H1 (cell line): ENCODE data around the gene PTPRE. TPM values are rescaled to one million over a fixed set of nuclear protein-coding genes. Genes with fewer than 3 reads are reported as not detected.

ENCODE experiments used
- CTCF ChIA-PET: fragments of 300-600 bp; sonication (Branson Sonifier 250); formaldehyde crosslinking; loops from one replicate; lab custom pipeline; 2021; ENCODE audit not compliant: partially characterized antibody; lab: Charles Lee
- POLR2A ChIA-PET: fragments of 300-600 bp; sonication (Branson Sonifier 250); formaldehyde crosslinking; loops from one replicate; lab custom pipeline; 2021; ENCODE audit warnings: inconsistent platforms; ENCODE audit not compliant: partially characterized antibody; lab: Charles Lee
- DNase-seq, 2 experiments: peaks; one replicate each; pipeline versions ENCODE4 v3.0.0 to v3.0.0-alpha.2; 2010 to 2022; ENCODE audit warnings: low spot score in 2 of 2, low read depth in 1 of 2, mixed read lengths in 1 of 2
- FAIRE-seq: peaks from 2 replicates; lab custom pipeline; 2011; peaks lifted over from hg19 to GRCh38; lab: Jason Lieb, UNC
- H2AFZ ChIP-seq: 2 replicates; pipeline ENCODE4 v1.8.1; 2012; ENCODE audit warnings: low read length, inconsistent platforms
- H2AK5ac ChIP-seq: 2 replicates; pipeline ENCODE4 v1.6.1; 2013; ENCODE audit warnings: low read depth, low read length
- H2BK120ac ChIP-seq: replicated peaks from 2 replicates; pipeline ENCODE3; 2013; ENCODE audit warnings: low read depth, low read length, inconsistent platforms
- H2BK12ac ChIP-seq: 2 replicates; pipeline ENCODE4 v1.6.1; 2013; ENCODE audit warnings: low read depth, low read length
- H2BK15ac ChIP-seq: 2 replicates; pipeline ENCODE4 v1.6.1; 2013; ENCODE audit warnings: low read length
- H2BK20ac ChIP-seq: 2 replicates; pipeline ENCODE4 v1.6.1; 2013; ENCODE audit warnings: low read length
- H2BK5ac ChIP-seq: 2 replicates; pipeline ENCODE4 v1.6.1; 2013; ENCODE audit warnings: low read depth, low read length
- H3K14ac ChIP-seq: 2 replicates; pipeline ENCODE4 v1.6.1; 2013; ENCODE audit warnings: inconsistent platforms; ENCODE audit not compliant: insufficient read length
- H3K18ac ChIP-seq: 2 replicates; pipeline ENCODE4 v1.6.1; 2013; ENCODE audit warnings: low read length; ENCODE audit errors: extremely low read depth
- H3K23ac ChIP-seq: 2 replicates; pipeline ENCODE4 v1.6.1; 2013; ENCODE audit warnings: inconsistent platforms; ENCODE audit not compliant: insufficient read length
- H3K23me2 ChIP-seq: 2 replicates; pipeline ENCODE4 v1.6.1; 2013; ENCODE audit warnings: low read depth, low read length
- H3K27ac ChIP-seq: 2 replicates; pipeline ENCODE4 v1.6.1; 2011; ENCODE audit warnings: low read depth, low read length, inconsistent platforms
- H3K27me3 ChIP-seq, 4 experiments: replicated peaks in 1 of 4; 1 replicate in 1 of 4; 2 replicates in 3 of 4; pipeline versions ENCODE4 v1.6.1 to v1.8.1; 2011 to 2013; ENCODE audit warnings: low read length in 3 of 4, mild to moderate bottlenecking in 3 of 4, inconsistent platforms in 2 of 4, mixed read lengths in 2 of 4, moderate library complexity in 1 of 4; ENCODE audit not compliant: control insufficient read depth in 3 of 4, insufficient read depth in 3 of 4; ENCODE audit errors: extremely low read depth in 1 of 4
- H3K36me3 ChIP-seq, 4 experiments: 2 replicates each; pipeline versions ENCODE4 v1.6.1 to v1.8.1; 2011 to 2013; ENCODE audit warnings: mild to moderate bottlenecking in 4 of 4, low read length in 3 of 4, moderate library complexity in 2 of 4, control low read depth in 1 of 4, inconsistent platforms in 1 of 4; ENCODE audit not compliant: insufficient read depth in 4 of 4, control insufficient read depth in 2 of 4
- H3K4ac ChIP-seq: replicated peaks from 2 replicates; pipeline ENCODE3; 2013; ENCODE audit warnings: low read length, low read depth, mixed read lengths, inconsistent platforms; ENCODE audit not compliant: insufficient read length
- H3K4me1 ChIP-seq, 4 experiments: replicated peaks in 1 of 4; 1 replicate in 1 of 4; 2 replicates in 3 of 4; pipeline versions ENCODE4 v1.6.1 to v1.8.1; 2011 to 2013; ENCODE audit warnings: low read length in 3 of 4, inconsistent platforms in 2 of 4, mixed read lengths in 1 of 4; ENCODE audit not compliant: insufficient read depth in 4 of 4, control insufficient read depth in 3 of 4
- H3K4me2 ChIP-seq, 2 experiments: 2 replicates each; pipeline versions ENCODE4 v1.6.1 to v1.8.1; 2011 to 2013; ENCODE audit warnings: low read depth in 2 of 2, low read length in 2 of 2, control low read depth in 1 of 2, inconsistent platforms in 1 of 2, mild to moderate bottlenecking in 1 of 2; ENCODE audit not compliant: insufficient read depth in 1 of 2
- H3K4me3 ChIP-seq, 4 experiments: fragments of 200-600, 300-600 bp in 1 of 4; sonication (generic), shearing (Covaris generic), sonication (Bioruptor Twin) in 1 of 4; 2 replicates each; pipeline versions ENCODE4 v1.5.1 to v1.8.1; 2011 to 2016; ENCODE audit warnings: low read length in 4 of 4, low read depth in 3 of 4, control low read depth in 2 of 4, inconsistent platforms in 2 of 4, mild to moderate bottlenecking in 2 of 4, mixed read lengths in 1 of 4, moderate library complexity in 1 of 4; ENCODE audit not compliant: insufficient read depth in 2 of 4; ENCODE audit errors: extremely low read depth in 1 of 4
- H3K56ac ChIP-seq: replicated peaks from 2 replicates; pipeline ENCODE3; 2013; ENCODE audit warnings: low read depth, mild to moderate bottlenecking, mixed read lengths, low read length, inconsistent platforms; ENCODE audit not compliant: insufficient read length
- H3K79me1 ChIP-seq: 2 replicates; pipeline ENCODE4 v1.6.1; 2013; ENCODE audit warnings: low read depth, low read length, control low read depth
- H3K79me2 ChIP-seq, 2 experiments: 2 replicates each; pipeline versions ENCODE4 v1.6.1 to v1.8.1; 2012 to 2013; ENCODE audit warnings: low read length in 2 of 2, mild to moderate bottlenecking in 2 of 2, inconsistent platforms in 1 of 2; ENCODE audit not compliant: insufficient read depth in 2 of 2, control insufficient read depth in 1 of 2
- H3K9ac ChIP-seq, 4 experiments: replicated peaks in 1 of 4; 1 replicate in 1 of 4; 2 replicates in 3 of 4; pipeline versions ENCODE4 v1.6.1 to v1.8.1; 2011 to 2013; ENCODE audit warnings: low read depth in 3 of 4, low read length in 3 of 4, control low read depth in 2 of 4, mild to moderate bottlenecking in 2 of 4, moderate library complexity in 2 of 4, inconsistent platforms in 1 of 4; ENCODE audit errors: extremely low read depth in 1 of 4
- H3K9me3 ChIP-seq, 2 experiments: 2 replicates each; pipeline versions ENCODE4 v1.6.1 to v1.8.1; 2012 to 2013; ENCODE audit warnings: mild to moderate bottlenecking in 2 of 2, moderate library complexity in 2 of 2, control low read depth in 1 of 2, inconsistent platforms in 1 of 2, low read depth in 1 of 2, low read length in 1 of 2, mixed read lengths in 1 of 2; ENCODE audit not compliant: insufficient read depth in 2 of 2
- H4K20me1 ChIP-seq, 2 experiments: replicated peaks in 1 of 2; 2 replicates each; pipeline versions ENCODE3 to v1.8.1; 2011 to 2013; ENCODE audit warnings: inconsistent platforms in 2 of 2, low read length in 2 of 2, mild to moderate bottlenecking in 1 of 2; ENCODE audit not compliant: insufficient read depth in 2 of 2, control insufficient read depth in 1 of 2
- H4K5ac ChIP-seq: 2 replicates; pipeline ENCODE4 v1.6.1; 2013; ENCODE audit warnings: low read length, low read depth, mixed read lengths, inconsistent platforms; ENCODE audit not compliant: insufficient read length
- H4K8ac ChIP-seq: 2 replicates; pipeline ENCODE4 v1.8.0; 2013; ENCODE audit warnings: mild to moderate bottlenecking, moderate library complexity, low read length, inconsistent platforms; ENCODE audit not compliant: insufficient read depth; ENCODE audit errors: extremely low read depth
- H4K91ac ChIP-seq: replicated peaks from 2 replicates; pipeline ENCODE3; 2013; ENCODE audit warnings: low read length, mixed read lengths, inconsistent platforms; ENCODE audit not compliant: insufficient read length
- BACH1 ChIP-seq: IDR thresholded peaks from 2 replicates; pipeline ENCODE4 v1.6.1; 2012; ENCODE audit warnings: low read length, improper control_type of control experiment
- CHD1 ChIP-seq: IDR thresholded peaks from 2 replicates; pipeline ENCODE4 v1.6.1; 2012; ENCODE audit warnings: low read depth, low read length, improper control_type of control experiment
- E2F6 ChIP-seq: IDR thresholded peaks from 2 replicates; pipeline ENCODE4 v1.6.1; 2012; ENCODE audit warnings: inconsistent platforms
- FOSL1 ChIP-seq: IDR thresholded peaks from 2 replicates; pipeline ENCODE4 v1.6.1; 2011; ENCODE audit warnings: mild to moderate bottlenecking, low read depth, low read length, moderate library complexity; ENCODE audit not compliant: insufficient read depth
- GTF2F1 ChIP-seq: IDR thresholded peaks from 2 replicates; pipeline ENCODE4 v1.6.1; 2012; ENCODE audit warnings: low read depth, low read length, improper control_type of control experiment, borderline replicate concordance
- MAX ChIP-seq: IDR thresholded peaks from 2 replicates; pipeline ENCODE4 v1.6.1; 2012; ENCODE audit warnings: inconsistent platforms
- PHF8 ChIP-seq: fragments of 200-600 bp; sonication (generic); conservative IDR thresholded peaks from 2 replicates; pipeline ENCODE4 v1.7.1; 2012; ENCODE audit warnings: low read depth, mild to moderate bottlenecking, inconsistent platforms, low read length, moderate library complexity
- POU5F1 ChIP-seq: IDR thresholded peaks from 2 replicates; pipeline ENCODE4 v1.6.1; 2011; ENCODE audit warnings: low read depth, mild to moderate bottlenecking, low read length, moderate library complexity
- RNF2 ChIP-seq: fragments of 200-900, 300-1000 bp; sonication (generic); IDR thresholded peaks from 2 replicates; pipeline ENCODE4 v1.7.1; 2016; ENCODE audit warnings: borderline replicate concordance, low read depth, mild to moderate bottlenecking, antibody characterized with exemption, low read length; ENCODE audit not compliant: poor library complexity, severe bottlenecking; ENCODE audit errors: missing control alignments
- SIX5 ChIP-seq: IDR thresholded peaks from 2 replicates; pipeline ENCODE4 v1.6.1; 2011; ENCODE audit warnings: mild to moderate bottlenecking, low read depth, low read length
- SRF ChIP-seq: IDR thresholded peaks from 2 replicates; pipeline ENCODE4 v1.6.1; 2011; ENCODE audit warnings: mild to moderate bottlenecking, low read depth, low read length, moderate library complexity
- TCF12 ChIP-seq: IDR thresholded peaks from 2 replicates; pipeline ENCODE4 v1.6.1; 2011; ENCODE audit warnings: low read depth, mild to moderate bottlenecking, low read length
- USF2 ChIP-seq: IDR thresholded peaks from 2 replicates; pipeline ENCODE4 v1.6.1; 2011; ENCODE audit warnings: low read length, improper control_type of control experiment
- WGBS, 2 experiments: shearing (Covaris generic) in 1 of 2; methylation state at CpG; one replicate each; pipeline versions ENCODE4 v1.1.6 to v1.1.7; 2013 to 2015; ENCODE audit warnings: low lambda C conversion rate in 2 of 2, mixed read lengths in 2 of 2, inconsistent platforms in 1 of 2, low coverage in 1 of 2, missing lambda C conversion rate in 1 of 2; ENCODE audit not compliant: insufficient replicate concordance in 2 of 2, insufficient coverage in 1 of 2, insufficient read length in 1 of 2; ENCODE audit errors: extremely low coverage in 1 of 2, missing lambda C conversion rate in 1 of 2; 5-methylcytosine and 5-hydroxymethylcytosine counted together
- polyA plus RNA-seq, 7 experiments: library from polyadenylated mRNA; depleted of rRNA in 3 of 7; stranded (reverse) in 5 of 7; unstranded in 2 of 7; fragments of >200 nt in 5 of 7; fragments of 200-250 nt in 2 of 7; gene quantifications; 1 replicate in 5 of 7; 2 replicates in 1 of 7; 4 replicates in 1 of 7; pipeline versions ENCODE4 v1.2.1 to v1.2.3, GENCODE V29; 2011 to 2013; ENCODE audit warnings: missing spikeins in 2 of 7, mixed read lengths in 2 of 7
- total RNA-seq: library from RNA; stranded (reverse); fragmentation: NEBNext Ultra II Directional; extraction: Animal tissue kit (Norgen Biotek cat#: 25700); gene quantifications from 2 replicates; pipeline ENCODE4 v1.2.1, GENCODE V29; 2021

Gene PTPRE
- total and polyA plus RNA-seq, 2 of the 8 experiments (the other 6 are each of a cell fraction or from before 2014, with no cell fraction given): 0.33 to 0.54 TPM

GRCh38 chr10:127894146-127894545, 12.8 kb upstream of the PTPRE start:
- H3K27me3 ChIP-seq: no peaks in the 10 kb centered on the region
- H4K8ac ChIP-seq: no peak overlapping the region
- no peak overlapping the region for H3K18ac ChIP-seq
- 80% methylated on average over 1 of the region's 1 CpG; no CpG with 5 or more reads in 1 of the 2 experiments for WGBS, 2 experiments
- H3K23ac ChIP-seq: no peak overlapping the region
- H3K79me1 ChIP-seq: no peaks in the 10 kb centered on the region
- FAIRE-seq: no peak
- DNase-seq: no peak
- H3K56ac ChIP-seq: no peak overlapping the region
- no peak overlapping the region for H3K4me2 ChIP-seq
- CTCF ChIA-PET: interaction anchor here (1.5 to 1.8 kb wide), 2 partner anchors 24 to 117 kb away, joined by 5 to 7 read pairs; no protein-coding TSS in a partner anchor
- no peak overlapping the region for H2BK5ac ChIP-seq
- H3K4me3 ChIP-seq: no peak overlapping the region
- H3K4ac ChIP-seq: no peak overlapping the region
- no peaks in the 10 kb centered on the region for H3K79me2 ChIP-seq
- H3K23me2 ChIP-seq: no peaks in the 10 kb centered on the region
- no peak overlapping the region for H2BK120ac ChIP-seq
- no peak overlapping the region for H3K9ac ChIP-seq
- no peak overlapping the region for H3K14ac ChIP-seq
- H2AFZ ChIP-seq: no peak overlapping the region
- no peak overlapping the region for H3K27ac ChIP-seq
- no peak overlapping the region for H2BK15ac ChIP-seq
- H2BK12ac ChIP-seq: no peak overlapping the region
- no peaks in the 10 kb centered on the region for H3K4me1 ChIP-seq
- no peaks in the 10 kb centered on the region for H4K20me1 ChIP-seq
- no peak overlapping the region for H2AK5ac ChIP-seq
- no peaks in the 10 kb centered on the region for H3K36me3 ChIP-seq
- POLR2A ChIA-PET: no interaction called here
- no peak overlapping the region for H4K5ac ChIP-seq
- no peak overlapping the region for H4K91ac ChIP-seq
- no peaks in the 10 kb centered on the region for H3K9me3 ChIP-seq
- no peak overlapping the region for H2BK20ac ChIP-seq
- TF ChIP-seq POU5F1 (no peak), FOSL1 (no peak), TCF12 (no peak), SRF (no peak), USF2 (no peak), E2F6 (no peak), RNF2 (no peak), SIX5 (no peak), BACH1 (no peak), GTF2F1 (no peak), CHD1 (no peak), PHF8 (no peak), MAX (no peak)
